Ovary (tissue), 9 donors: ENCODE results near the gene LRRIQ4. TPM values are rescaled to one million over a fixed set of nuclear protein-coding genes. Genes with fewer than 3 reads are reported as not detected.

ENCODE experiments used
- DNase-seq, 5 donors: peaks; one replicate each; pipeline ENCODE4 v3.0.0-alpha.2; 2019 to 2020
- H3K27ac ChIP-seq, 2 donors: fragments of 200-600 bp; one replicate each; pipeline versions ENCODE4 v1.5.1 to v1.8.0; 2019 to 2022
- H3K27me3 ChIP-seq: fragments of 200-600 bp; one replicate; pipeline ENCODE4 v1.8.0; 2022
- H3K36me3 ChIP-seq: fragments of 200-600 bp; sonication (generic); one replicate; pipeline ENCODE4 v1.5.1; 2019
- H3K4me1 ChIP-seq: one replicate; pipeline ENCODE4 v1.8.1; 2013; ENCODE audit warnings: mild to moderate bottlenecking, moderate library complexity; ENCODE audit not compliant: insufficient read depth
- H3K4me3 ChIP-seq: fragments of 200-600 bp; sonication (generic); one replicate; pipeline ENCODE4 v1.5.1; 2017
- H3K9me3 ChIP-seq, 2 donors: fragments of 200-600 bp in 1 of 2; sonication (generic) in 1 of 2; one replicate each; pipeline versions ENCODE4 v1.5.1 to v1.8.1; 2013 to 2019; ENCODE audit warnings: mild to moderate bottlenecking in 1 of 2, moderate library complexity in 1 of 2
- EP300 ChIP-seq: sonication (generic); formaldehyde crosslinking; IDR thresholded peaks from one replicate; pipeline ENCODE4 v1.6.1; 2017; ENCODE audit warnings: antibody characterized with exemption
- POLR2A ChIP-seq: fragments of 450-650 bp; IDR thresholded peaks from one replicate; pipeline ENCODE4 v1.6.1; 2017; ENCODE audit warnings: antibody characterized with exemption, mild to moderate bottlenecking, moderate library complexity
- WGBS, 3 donors: extraction: QIAGEN DNeasy Blood & Tissue Kit in 1 of 3; methylation state at CpG; one replicate each; pipeline versions ENCODE4 v1.1.5 to v1.1.7; 2013 to 2017; 5-methylcytosine and 5-hydroxymethylcytosine counted together
- intact Hi-C, 4 donors: fragments of 100-400 bp; cut with DNase I; formaldehyde crosslinking; loops; one replicate each; pipeline versions ENCODE4 v1.11.0 to v1.15.1; 2022 to 2023
- polyA plus RNA-seq, 2 donors: library from polyadenylated mRNA; stranded (reverse); fragments of 200-250 nt in 1 of 2; fragments of 350-450 nt in 1 of 2; fragmentation: Illumina TruSeq in 1 of 2; extraction: RNeasy Lipid Tissue Mini Kit (QIAGEN cat#74804) in 1 of 2; gene quantifications; one replicate each; pipeline ENCODE4 v1.2.3, GENCODE V29; 2013 to 2014
- total RNA-seq, 7 donors: library from RNA; depleted of rRNA in 2 of 7; stranded (reverse); fragments of >200 nt in 2 of 7; fragmentation: NEBNext Ultra II Directional in 3 of 7; extraction: Animal tissue kit (Norgen Biotek cat#: 25700) in 3 of 7; gene quantifications; one replicate each; pipeline versions ENCODE4 v1.1.0 to v1.2.4, GENCODE V29; 2016 to 2023
- TF ChIP-seq, protein P1 (sequence below), 3 donors: fragments of 450-650 bp in 2 of 3; fragments of 200-600 bp in 1 of 3; IDR thresholded peaks; one replicate each; pipeline versions ENCODE4 v1.5.1 to v1.8.0; 2016 to 2022; ENCODE audit warnings: antibody characterized with exemption in 3 of 3, mild to moderate bottlenecking in 1 of 3
- donor health status: DM: no; HTN: no; CAD: no; lungs with moderate emphysema.
- donor health status: DM: no; HTN: no; CAD: no.
- donor health status: Bipolar disorder and iron deficiency.
- donor health status: DM: yes; HTN: yes; CAD: no.
- donor health status: DM: no; HTN: no; CAD: no.
- donor health status: DM: yes; HTN: yes; CAD: no.

LRRIQ4 gene
- total and polyA plus RNA-seq, 9 donors, result 0.05 to 0.43 (median 0.25) TPM; not detected in 2

GRCh38 chr3:169827712-169828111, 15.0 kb downstream of the LRRIQ4 start:
- intact Hi-C loops, result no loop called here
- no peaks in the 10 kb centered on the region for H3K4me1 ChIP-seq
- no peak overlapping the region for H3K27ac ChIP-seq
- TF ChIP-seq, protein P1, sequence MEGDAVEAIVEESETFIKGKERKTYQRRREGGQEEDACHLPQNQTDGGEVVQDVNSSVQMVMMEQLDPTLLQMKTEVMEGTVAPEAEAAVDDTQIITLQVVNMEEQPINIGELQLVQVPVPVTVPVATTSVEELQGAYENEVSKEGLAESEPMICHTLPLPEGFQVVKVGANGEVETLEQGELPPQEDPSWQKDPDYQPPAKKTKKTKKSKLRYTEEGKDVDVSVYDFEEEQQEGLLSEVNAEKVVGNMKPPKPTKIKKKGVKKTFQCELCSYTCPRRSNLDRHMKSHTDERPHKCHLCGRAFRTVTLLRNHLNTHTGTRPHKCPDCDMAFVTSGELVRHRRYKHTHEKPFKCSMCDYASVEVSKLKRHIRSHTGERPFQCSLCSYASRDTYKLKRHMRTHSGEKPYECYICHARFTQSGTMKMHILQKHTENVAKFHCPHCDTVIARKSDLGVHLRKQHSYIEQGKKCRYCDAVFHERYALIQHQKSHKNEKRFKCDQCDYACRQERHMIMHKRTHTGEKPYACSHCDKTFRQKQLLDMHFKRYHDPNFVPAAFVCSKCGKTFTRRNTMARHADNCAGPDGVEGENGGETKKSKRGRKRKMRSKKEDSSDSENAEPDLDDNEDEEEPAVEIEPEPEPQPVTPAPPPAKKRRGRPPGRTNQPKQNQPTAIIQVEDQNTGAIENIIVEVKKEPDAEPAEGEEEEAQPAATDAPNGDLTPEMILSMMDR (IDR thresholded peaks at IDR 0.05), result no peak
- TF ChIP-seq POLR2A, result no peak
- TF ChIP-seq EP300, result no peak
- no peaks in the 10 kb centered on the region for H3K27me3 ChIP-seq
- no peak for DNase-seq
- no peak overlapping the region for H3K4me3 ChIP-seq
- WGBS, 3 donors, result 77 to 88% (median 87%) methylated on average over 4 of the region's 4 CpGs
- no peaks in the 10 kb centered on the region for H3K9me3 ChIP-seq
- no peaks in the 10 kb centered on the region for H3K36me3 ChIP-seq

DNA sequence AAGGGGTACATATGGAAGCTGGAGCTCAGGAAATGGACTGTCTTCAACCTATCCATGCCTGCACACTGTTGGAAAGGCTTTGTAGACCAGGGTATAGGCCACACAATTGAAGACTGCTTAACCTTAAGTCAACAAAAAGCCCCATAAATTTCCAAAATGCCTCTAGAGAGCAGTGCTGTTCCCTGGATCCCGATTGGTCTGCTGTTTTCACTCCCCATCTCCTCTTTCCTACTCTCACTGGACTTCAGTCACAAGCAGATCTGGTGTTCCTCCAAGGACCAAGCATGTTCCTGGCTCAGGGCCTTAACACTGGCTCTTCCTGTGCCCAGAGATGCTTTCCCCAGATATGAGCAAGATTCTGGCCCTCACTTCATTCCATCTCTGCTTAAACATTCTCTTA, 22.9 kb downstream of the LRRIQ4 start:
- TF ChIP-seq, protein P1 (IDR thresholded peaks at IDR 0.05), result no peak
- TF ChIP-seq POLR2A (no peak), EP300 (no peak)
- Histone ChIP-seq H3K4me1 (no peaks in the 10 kb centered on the region), H3K27ac (no peak overlapping the region), H3K36me3 (no peaks in the 10 kb centered on the region), H3K9me3 (no peaks in the 10 kb centered on the region), H3K4me3 (no peak overlapping the region), H3K27me3 (no peaks in the 10 kb centered on the region)
- intact Hi-C loops, result no loop called here
- WGBS, 3 donors, result 41 to 55% (median 51%) methylated on average over 1 of the region's 1 CpG
- no peak for DNase-seq

DNA sequence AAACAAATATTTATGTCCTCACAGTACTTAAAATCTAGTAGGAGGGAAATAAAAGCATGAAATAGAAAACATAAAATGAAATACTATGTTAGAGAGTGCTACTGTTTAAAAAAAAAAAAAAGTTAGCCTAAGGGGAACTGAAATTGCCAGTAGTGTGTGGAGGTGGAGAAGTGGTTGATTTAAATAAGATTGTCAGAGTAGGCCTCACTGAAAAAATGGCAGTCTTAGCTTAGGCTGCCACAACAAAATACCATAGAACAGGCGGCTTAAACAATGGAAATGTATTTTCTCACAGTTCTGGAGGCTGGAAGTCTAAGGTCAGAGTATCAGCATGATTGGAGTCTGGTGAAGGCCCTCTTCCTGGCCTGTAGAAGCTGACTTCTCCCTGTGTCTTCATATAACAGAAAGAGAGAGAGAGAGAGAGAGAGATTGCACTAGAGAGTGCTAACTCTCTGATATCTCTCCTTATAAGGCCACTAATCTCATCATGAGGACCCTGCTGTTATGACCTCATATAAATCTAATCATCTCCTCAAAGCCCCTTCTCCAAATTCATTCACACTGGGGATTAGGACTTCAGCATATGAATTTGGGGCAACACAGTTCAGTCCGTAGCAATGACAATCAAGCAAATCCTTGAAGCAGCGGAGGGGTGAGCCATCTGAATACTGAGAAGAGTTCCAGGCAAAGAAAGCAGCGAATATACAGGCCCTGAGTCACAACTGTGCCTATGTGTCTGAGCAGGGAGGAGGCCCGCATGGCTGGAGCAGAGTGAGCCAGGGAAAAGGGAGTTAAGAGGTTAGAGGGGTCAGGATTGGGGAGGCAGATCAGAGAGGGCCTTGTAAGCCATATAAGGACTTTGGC, 23.6 kb downstream of the LRRIQ4 start:
- no peak for DNase-seq
- no peak overlapping the region for H3K4me3 ChIP-seq
- no peaks in the 10 kb centered on the region for H3K36me3 ChIP-seq
- no peaks in the 10 kb centered on the region for H3K27me3 ChIP-seq
- WGBS, 3 donors, result 77 to 86% (median 78%) methylated on average over 5 of the region's 5 CpGs
- no peaks in the 10 kb centered on the region for H3K9me3 ChIP-seq
- H3K27ac ChIP-seq, result no peak overlapping the region
- no peaks in the 10 kb centered on the region for H3K4me1 ChIP-seq
- intact Hi-C loops, result no loop called here
- TF ChIP-seq EP300, result no peak
- TF ChIP-seq, protein P1 (IDR thresholded peaks at IDR 0.05), result no peak

DNA sequence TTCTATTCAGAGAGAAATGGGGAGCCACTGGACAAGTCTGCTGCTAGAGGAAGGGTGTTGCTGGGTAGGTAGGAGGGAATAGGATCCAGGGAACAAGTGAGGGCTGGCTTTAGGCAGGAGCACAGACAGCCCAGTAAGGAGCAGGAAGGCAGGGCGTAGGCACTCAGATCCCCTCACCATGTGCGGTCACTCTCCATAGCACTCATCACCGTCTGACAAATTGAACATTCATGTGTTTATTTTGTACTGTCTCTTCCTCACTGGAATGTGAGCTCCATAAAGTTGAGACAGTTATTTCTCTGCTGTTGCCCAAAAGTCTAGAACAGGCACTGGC, 24.2 kb downstream of the LRRIQ4 start:
- H3K27me3 ChIP-seq, result no peaks in the 10 kb centered on the region
- H3K36me3 ChIP-seq, result no peaks in the 10 kb centered on the region
- H3K4me3 ChIP-seq, result no peak overlapping the region
- H3K9me3 ChIP-seq, result no peaks in the 10 kb centered on the region
- no peaks in the 10 kb centered on the region for H3K4me1 ChIP-seq
- 84 to 92% (median 88%) methylated on average over 3 of the region's 3 CpGs for WGBS, 3 donors
- TF ChIP-seq, protein P1 (IDR thresholded peaks at IDR 0.05), result no peak
- TF ChIP-seq EP300, result no peak
- no peak for TF ChIP-seq POLR2A
- intact Hi-C loops, result no loop called here
- no peak for DNase-seq
- no peak overlapping the region for H3K27ac ChIP-seq
